Body of pancreas (tissue), 4 donors: ENCODE measurements around the gene ZNF394.

Experiments
- CTCF ChIP-seq, 7 experiments: fragments of 450-650 bp in 4 of 7; fragments of 200-600 bp in 3 of 7; sonication (generic) in 3 of 7; IDR thresholded peaks; one replicate each; pipeline ENCODE4 v1.5.1; 2016 to 2019; ENCODE audit warnings: antibody characterized with exemption in 7 of 7
- POLR2A ChIP-seq, 3 donors: fragments of 450-650 bp; IDR thresholded peaks; one replicate each; pipeline ENCODE4 v1.6.1; 2016; ENCODE audit warnings: antibody characterized with exemption in 3 of 3, mild to moderate bottlenecking in 2 of 3

GRCh38 chr7:99514050-99514449, 14.0 kb upstream of the ZNF394 start:
- TF ChIP-seq CTCF (IDR thresholded peaks at IDR 0.05) (no peak), POLR2A (IDR thresholded peaks at IDR 0.05) (no peak)
